NCI-H524 treated with DMSO at 0.1 percent for 48 hours (cell line): Measurements from ENCODE around the gene CFAP77.

Experiments
- DNase-seq: peaks from one replicate; lab custom pipeline; 2025; lab: John Stamatoyannopoulos, UW

Gene CFAP77

GRCh38 chr9:132451276-132451675, 41.3 kb downstream of the CFAP77 start:
- DNase-seq, result no peak

DNA sequence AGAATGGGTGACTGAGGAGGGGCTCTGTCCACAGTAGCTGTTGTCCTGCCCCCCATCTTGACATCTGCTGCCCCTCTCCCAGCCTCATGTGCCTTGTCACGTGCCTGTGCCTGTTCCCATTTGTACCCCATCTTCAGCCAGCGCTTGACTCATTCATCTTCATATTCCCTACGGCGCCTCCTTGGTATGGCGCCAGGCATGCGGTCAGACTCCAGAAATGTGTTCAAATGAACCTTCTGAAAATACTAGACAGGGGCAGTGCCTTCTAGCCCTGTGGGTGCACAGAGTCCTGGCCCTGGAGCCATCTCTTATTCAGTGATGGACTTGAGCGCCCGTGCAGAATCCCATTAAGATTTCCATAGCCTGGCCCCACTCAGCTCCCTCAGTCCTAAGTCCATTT, 46.2 kb downstream of the CFAP77 start:
- DNase-seq, result no peak

DNA sequence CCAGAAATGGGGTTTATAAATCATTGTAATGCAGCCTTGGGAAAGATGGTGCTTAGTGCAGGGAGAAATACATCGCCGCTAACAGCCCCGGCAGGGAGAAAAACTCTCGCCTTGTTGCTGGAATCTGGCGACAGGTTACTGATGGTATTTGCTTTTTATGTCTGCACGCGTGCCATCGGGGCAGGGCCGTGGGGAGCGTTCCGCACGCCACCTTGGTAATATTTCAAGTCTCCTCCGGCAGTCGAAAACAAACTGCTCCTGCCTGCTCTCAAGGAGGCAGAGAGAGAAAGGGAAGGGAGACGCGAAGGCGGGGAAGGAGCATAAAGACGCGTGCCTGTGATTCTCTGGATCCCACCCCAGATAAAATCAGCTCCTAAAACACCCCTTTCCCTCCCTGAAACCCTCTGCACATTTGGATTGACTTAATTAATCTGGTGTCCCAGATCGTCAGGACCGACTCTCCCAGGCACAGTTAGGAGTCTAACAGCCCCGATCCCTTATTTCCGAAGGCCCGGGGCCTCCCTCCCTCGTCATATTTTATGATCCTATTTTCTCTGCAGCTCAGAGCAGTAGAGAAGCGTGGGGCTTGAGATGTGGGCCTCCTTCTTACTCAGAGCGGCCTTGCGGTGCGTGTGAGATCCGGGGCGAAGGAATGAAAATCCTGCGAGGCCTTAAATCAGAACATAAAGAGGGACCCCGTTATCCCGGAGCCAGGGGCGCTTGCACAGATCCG, 47.7 kb downstream of the CFAP77 start:
- no peak for DNase-seq

DNA sequence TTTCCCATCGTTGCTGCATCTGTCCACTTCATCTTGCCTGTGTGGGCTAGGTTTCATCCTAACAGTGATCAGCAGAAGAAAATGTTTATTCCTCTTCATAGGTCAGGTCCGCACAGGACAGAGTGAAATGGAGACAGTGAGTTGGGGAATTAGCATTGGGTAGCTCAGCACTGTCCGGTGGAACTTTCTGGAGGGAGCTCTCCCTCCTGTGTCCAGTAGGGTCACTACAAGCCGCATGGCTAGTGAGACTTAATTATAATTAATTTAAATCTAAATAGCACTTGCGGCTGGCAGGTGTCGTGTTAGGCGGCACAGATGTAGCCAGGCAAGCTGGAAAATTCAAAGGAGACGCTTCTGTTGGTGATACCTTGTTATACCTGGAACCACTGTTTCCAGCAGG, 48.4 kb downstream of the CFAP77 start:
- DNase-seq, result no peak

DNA sequence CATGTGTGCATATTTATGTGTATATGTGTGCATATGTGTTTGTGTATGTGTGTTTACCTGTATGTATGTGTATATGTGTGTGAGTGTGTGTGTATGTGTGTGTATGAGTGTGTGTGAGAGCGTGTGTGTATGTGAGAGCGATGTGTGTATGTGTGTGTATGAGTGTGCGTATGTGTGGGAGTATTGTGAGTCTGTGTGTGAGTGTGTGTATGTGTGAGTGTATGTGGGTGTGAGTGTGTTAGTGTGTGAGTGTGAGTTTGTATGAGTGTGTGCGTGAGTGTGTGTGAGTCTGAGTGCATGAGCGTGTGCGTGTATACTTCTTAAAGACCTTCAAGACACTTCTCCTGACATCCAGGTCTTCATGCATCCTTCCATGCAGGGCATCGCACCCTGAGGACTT, 49.6 kb downstream of the CFAP77 start:
- no peak for DNase-seq

- DNase-seq, result no peak
Measured at GRCh38 chr9:132460240-132460639, 50.2 kb downstream of the CFAP77 start.

GRCh38 chr9:132461281-132461896, 51.4 kb downstream of the CFAP77 start:
- no peak for DNase-seq

DNA sequence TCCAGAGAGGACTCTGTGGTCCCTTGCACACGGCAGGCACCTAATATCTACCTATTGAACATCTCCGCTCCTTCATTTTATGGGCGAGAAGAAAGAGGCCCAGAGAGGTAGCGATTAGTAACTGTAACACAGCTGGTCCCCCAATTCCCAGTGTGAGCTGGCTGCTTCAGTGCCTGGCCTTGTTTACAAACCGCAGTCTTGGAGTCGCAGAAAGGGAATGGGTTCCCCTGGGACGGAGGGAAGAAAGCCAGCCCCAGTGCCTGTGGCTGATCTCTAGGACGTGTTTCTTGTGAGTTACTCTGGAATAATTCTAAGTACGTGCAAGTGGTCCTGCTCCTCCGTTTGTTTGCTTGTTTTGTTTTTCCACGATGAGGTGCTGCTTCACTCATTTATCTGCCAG, 52.0 kb downstream of the CFAP77 start:
- DNase-seq, result no peak

GRCh38 chr9:132464547-132464946, 54.5 kb downstream of the CFAP77 start:
- no peak for DNase-seq

DNA sequence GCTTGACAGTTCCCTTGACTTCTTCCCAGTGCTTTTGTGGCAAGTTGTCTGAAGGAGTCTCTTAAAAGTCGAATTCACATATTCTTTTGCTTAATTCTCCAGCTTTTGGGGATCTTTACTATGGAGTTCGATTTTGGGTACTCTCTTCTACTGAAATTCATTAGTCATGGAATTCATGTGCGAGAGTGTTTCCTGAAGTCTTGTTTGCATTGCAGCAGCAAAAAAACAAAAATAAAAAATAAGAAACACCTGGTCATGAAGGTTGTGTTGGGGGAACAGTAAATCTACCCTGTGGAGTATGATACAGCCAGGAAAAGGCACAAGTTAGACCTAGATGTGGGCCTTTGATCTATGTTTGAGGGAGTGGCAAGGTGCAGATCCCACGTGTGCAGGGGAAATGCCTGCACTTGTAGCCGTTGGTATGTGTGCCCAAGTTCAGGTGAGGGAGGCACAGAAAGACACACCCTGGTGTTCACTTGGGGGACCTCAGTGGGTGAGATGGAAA, 55.2 kb downstream of the CFAP77 start:
- DNase-seq, result no peak

DNA sequence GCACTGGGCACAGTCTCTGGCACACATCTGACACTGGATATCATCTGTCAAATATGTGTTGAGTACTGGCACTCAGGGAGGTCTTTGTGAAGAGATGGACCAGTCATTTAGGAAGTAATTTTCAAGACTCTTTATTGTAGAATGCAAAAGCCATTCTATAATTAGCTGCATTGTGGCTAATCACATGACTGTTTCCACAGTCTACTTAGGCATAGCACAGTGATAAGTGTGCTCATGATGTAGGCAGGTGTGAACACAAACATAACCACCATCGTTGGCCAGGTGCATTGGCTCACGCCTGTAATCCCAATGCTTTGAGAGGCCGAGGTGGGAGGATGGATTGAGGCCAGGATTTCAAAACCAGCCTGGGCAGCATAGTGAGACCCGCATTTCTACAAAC, 62.2 kb downstream of the CFAP77 start:
- DNase-seq, result no peak

GRCh38 chr9:132472599-132472998, 62.6 kb downstream of the CFAP77 start:
- DNase-seq, result no peak

DNA sequence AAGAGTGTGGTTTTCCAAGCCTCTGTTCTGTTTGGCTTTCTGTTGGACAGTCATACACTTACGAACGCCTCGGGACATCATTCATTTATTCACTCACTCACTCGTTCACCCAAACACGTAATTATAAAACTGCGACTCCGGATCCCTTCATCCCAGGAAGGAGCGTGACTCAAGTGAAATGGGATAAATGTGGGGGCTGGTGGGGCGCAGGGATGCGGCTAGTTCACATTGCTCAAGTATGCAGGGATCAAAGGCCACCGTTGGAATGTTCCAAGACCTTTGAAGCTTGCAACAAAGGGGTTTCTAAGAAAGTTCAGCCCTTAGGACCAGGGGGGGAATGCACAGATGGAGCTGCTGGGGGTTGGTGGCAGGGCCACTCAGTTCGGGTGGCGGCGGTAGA, 64.2 kb downstream of the CFAP77 start:
- DNase-seq, result no peak

- DNase-seq, result no peak
Measured at GRCh38 chr9:132478353-132479050, 68.5 kb downstream of the CFAP77 start.

DNA sequence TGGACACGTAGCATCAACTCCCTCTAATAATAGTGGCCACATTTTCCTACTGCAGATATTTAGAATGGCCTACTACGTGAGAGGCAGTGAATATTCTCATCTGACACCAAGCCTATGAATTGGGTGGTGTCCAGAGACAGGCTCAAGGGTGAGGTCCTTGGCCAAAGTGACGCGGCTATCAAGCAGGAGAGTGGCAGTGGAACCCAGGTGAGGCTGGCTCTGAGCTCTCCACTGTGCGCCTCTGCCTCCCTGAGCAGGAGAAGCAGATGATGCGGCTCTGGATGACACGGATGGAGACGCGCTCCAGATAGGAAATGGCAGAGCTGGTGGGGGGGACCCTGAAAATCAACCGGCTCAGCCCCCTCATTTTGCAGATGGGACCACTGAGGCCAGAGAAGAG, 69.7 kb downstream of the CFAP77 start:
- DNase-seq, result no peak

- no peak for DNase-seq
Measured at GRCh38 chr9:132481053-132481849, 71.2 kb downstream of the CFAP77 start.

DNA sequence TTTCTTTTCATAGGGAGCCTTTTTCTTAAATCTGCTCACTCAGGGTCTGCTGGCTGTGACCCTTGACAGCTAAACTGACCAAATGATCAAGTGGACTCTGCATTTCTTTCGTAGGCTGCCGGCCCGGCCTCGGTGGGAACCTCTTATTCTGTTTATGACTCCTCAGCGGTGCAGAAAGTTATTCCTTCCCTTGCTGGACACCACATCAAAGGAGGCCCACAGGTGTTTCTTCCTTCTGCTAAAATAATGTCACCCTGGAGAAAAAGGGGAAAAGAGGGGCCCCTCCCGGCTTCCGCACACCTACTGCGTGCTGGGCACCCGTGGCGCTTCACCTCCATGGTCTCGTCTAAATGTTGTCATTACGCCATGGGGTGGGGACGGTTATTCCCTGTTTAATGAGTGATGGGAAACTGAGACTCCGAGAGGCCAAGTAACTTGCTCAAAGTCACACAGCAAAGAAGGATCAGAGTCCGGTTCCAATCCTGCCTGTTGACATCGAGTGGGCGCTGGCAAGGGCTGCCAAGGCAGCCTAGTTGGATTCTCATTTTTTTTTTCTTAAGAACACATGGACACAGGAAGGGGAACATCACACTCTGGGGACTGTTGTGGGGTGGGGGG, 72.3 kb downstream of the CFAP77 start:
- DNase-seq, result no peak

DNA sequence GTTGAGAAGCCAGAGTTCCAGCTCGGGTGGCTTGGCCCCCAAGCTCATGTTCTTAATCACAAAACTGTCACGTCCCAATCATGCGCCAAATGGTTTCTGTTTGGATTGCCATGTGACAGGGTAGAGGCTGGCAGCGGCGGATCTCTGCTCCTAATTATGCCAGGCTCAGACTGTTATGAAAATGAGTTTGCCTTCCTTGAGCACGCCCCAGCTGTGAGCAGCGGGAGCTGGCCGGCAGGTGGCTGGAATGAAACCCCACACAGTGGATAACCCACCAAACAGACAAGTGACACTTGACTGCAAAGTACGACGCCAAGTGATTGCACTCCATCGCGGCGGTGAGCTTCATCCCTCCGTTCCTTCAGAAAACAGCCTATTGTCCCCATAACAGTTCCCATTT, 75.4 kb downstream of the CFAP77 start:
- DNase-seq, result peak; percentile 64

GRCh38 chr9:132486706-132487350, 76.8 kb downstream of the CFAP77 start:
- DNase-seq, result peak; percentile 74

GRCh38 chr9:132487351-132487791, 77.4 kb downstream of the CFAP77 start:
- no peak for DNase-seq

DNA sequence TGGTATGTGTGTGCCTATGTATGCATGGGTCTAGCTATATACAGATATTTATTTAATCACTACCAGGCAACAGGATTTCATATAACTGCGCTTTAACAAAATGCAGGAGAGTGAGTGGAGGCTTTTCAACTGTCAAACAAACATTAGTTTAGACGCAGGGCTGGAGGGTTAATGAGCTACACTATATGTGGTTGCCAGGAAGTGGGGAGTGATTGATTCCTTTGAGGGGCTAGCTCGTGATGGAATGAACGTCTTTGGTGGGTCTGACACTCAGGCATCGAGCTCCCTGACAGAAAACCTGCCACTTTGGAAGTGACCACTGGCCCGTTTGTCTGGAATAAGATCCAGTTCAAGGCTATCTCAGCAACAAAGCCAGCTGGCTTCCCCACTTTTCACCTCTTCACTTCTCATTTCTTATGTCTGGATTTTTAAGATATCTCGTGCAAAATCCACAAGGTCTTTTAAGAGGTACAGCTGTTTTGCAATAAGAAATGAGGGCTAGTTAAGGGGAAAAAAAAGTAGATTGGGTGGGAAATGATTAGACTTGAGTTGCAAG, 78.0 kb downstream of the CFAP77 start:
- DNase-seq, result no peak
